Ovary (tissue), 9 donors: ENCODE data around the gene ARL6IP1. TPM values are rescaled to one million over a fixed set of nuclear protein-coding genes. Genes with fewer than 3 reads are reported as not detected.
A peak's percentile ranks its signal among the peaks of the same experiment; 100 is the strongest.
"Not testable (repeated sequence)": the region's sequence is repeated elsewhere in the genome, so short reads cannot be mapped to it uniquely, and the experiment has no call there.

Experiments
- DNase-seq, 5 donors: peaks; one replicate each; pipeline ENCODE4 v3.0.0-alpha.2; 2019 to 2020
- H3K27ac ChIP-seq, 2 donors: fragments of 200-600 bp; one replicate each; pipeline versions ENCODE4 v1.5.1 to v1.8.0; 2019 to 2022
- H3K27me3 ChIP-seq: fragments of 200-600 bp; one replicate; pipeline ENCODE4 v1.8.0; 2022
- H3K36me3 ChIP-seq: fragments of 200-600 bp; sonication (generic); one replicate; pipeline ENCODE4 v1.5.1; 2019
- H3K4me1 ChIP-seq: one replicate; pipeline ENCODE4 v1.8.1; 2013; ENCODE audit warnings: mild to moderate bottlenecking, moderate library complexity; ENCODE audit not compliant: insufficient read depth
- H3K4me3 ChIP-seq: fragments of 200-600 bp; sonication (generic); one replicate; pipeline ENCODE4 v1.5.1; 2017
- H3K9me3 ChIP-seq, 2 donors: fragments of 200-600 bp in 1 of 2; sonication (generic) in 1 of 2; one replicate each; pipeline versions ENCODE4 v1.5.1 to v1.8.1; 2013 to 2019; ENCODE audit warnings: mild to moderate bottlenecking in 1 of 2, moderate library complexity in 1 of 2
- CTCF ChIP-seq, 3 donors: fragments of 450-650 bp in 2 of 3; fragments of 200-600 bp in 1 of 3; IDR thresholded peaks; one replicate each; pipeline versions ENCODE4 v1.5.1 to v1.8.0; 2016 to 2022; ENCODE audit warnings: antibody characterized with exemption in 3 of 3, mild to moderate bottlenecking in 1 of 3
- WGBS, 3 donors: extraction: QIAGEN DNeasy Blood & Tissue Kit in 1 of 3; methylation state at CpG; one replicate each; pipeline versions ENCODE4 v1.1.5 to v1.1.7; 2013 to 2017; 5-methylcytosine and 5-hydroxymethylcytosine counted together
- intact Hi-C, 4 donors: fragments of 100-400 bp; cut with DNase I; formaldehyde crosslinking; loops; one replicate each; pipeline versions ENCODE4 v1.11.0 to v1.15.1; 2022 to 2023
- polyA plus RNA-seq, 2 donors: library from polyadenylated mRNA; stranded (reverse); fragments of 200-250 nt in 1 of 2; fragments of 350-450 nt in 1 of 2; fragmentation: Illumina TruSeq in 1 of 2; extraction: RNeasy Lipid Tissue Mini Kit (QIAGEN cat#74804) in 1 of 2; gene quantifications; one replicate each; pipeline ENCODE4 v1.2.3, GENCODE V29; 2013 to 2014
- total RNA-seq, 7 donors: library from RNA; depleted of rRNA in 2 of 7; stranded (reverse); fragments of >200 nt in 2 of 7; fragmentation: NEBNext Ultra II Directional in 3 of 7; extraction: Animal tissue kit (Norgen Biotek cat#: 25700) in 3 of 7; gene quantifications; one replicate each; pipeline versions ENCODE4 v1.1.0 to v1.2.4, GENCODE V29; 2016 to 2023
- donor health status: DM: no; HTN: no; CAD: no; lungs with moderate emphysema.
- donor health status: DM: no; HTN: no; CAD: no.
- donor health status: Bipolar disorder and iron deficiency.
- donor health status: DM: yes; HTN: yes; CAD: no.
- donor health status: DM: no; HTN: no; CAD: no.
- donor health status: DM: yes; HTN: yes; CAD: no.

The ARL6IP1 gene
- total and polyA plus RNA-seq, 9 donors = 82.7 to 200 (median 109) TPM

DNA sequence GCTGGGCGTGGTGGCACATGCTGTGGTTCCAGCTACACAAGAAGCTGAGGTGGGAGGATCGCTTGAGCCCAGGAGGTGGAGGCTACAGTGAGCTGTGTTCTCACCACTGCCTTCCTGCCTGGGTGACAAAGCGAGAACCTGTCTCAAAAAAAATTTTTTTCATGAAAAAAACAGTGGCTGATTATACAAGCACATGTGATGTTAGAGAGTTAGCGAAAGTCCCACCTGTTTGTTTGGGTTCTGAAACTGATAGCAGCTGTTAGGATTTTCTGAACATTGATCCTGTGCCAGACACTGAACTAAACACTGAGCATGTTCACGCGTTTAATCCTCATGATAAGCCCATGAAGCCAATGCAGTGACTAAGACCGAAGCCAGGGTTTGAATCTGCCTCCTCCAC, 34.1 kb downstream of the ARL6IP1 start:
- DNase-seq = not testable (repeated sequence)

DNA sequence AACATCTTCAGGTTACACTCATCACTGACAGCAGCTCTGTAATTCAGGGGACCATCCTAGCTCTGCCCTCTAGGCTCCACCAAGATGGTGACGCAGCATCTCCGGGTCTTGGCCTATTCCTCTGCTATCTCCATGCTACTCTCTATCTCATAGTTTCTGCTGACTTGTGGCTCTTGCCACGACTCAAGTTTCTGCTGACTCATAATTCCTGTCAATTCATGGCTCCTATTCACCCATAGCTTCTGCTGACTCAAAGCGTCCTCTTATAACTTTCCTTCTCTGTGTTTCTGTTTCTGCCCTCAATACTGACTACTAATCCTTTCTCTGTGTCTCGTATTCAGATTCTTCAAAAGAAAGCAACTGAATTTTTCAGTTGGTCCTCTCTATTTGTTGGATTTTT, 38.6 kb downstream of the ARL6IP1 start:
- H3K27me3 ChIP-seq, H3K36me3 ChIP-seq, H3K9me3 ChIP-seq, DNase-seq, H3K4me3 ChIP-seq, intact Hi-C loops, H3K4me1 ChIP-seq, H3K27ac ChIP-seq: not testable (repeated sequence)
- WGBS, 3 donors = 37 to 43% (median 40%) methylated on average over 3 of the region's 5 CpGs

More for the DNA sequence above, 34.1 kb downstream of the ARL6IP1 start:
- H3K4me1 ChIP-seq, H3K9me3 ChIP-seq, H3K36me3 ChIP-seq, H3K4me3 ChIP-seq, H3K27ac ChIP-seq, H3K27me3 ChIP-seq, intact Hi-C loops: not testable (repeated sequence)
- WGBS, 3 donors = 54 to 64% (median 63%) methylated on average over 6 to 7 of the region's 7 CpGs

DNA sequence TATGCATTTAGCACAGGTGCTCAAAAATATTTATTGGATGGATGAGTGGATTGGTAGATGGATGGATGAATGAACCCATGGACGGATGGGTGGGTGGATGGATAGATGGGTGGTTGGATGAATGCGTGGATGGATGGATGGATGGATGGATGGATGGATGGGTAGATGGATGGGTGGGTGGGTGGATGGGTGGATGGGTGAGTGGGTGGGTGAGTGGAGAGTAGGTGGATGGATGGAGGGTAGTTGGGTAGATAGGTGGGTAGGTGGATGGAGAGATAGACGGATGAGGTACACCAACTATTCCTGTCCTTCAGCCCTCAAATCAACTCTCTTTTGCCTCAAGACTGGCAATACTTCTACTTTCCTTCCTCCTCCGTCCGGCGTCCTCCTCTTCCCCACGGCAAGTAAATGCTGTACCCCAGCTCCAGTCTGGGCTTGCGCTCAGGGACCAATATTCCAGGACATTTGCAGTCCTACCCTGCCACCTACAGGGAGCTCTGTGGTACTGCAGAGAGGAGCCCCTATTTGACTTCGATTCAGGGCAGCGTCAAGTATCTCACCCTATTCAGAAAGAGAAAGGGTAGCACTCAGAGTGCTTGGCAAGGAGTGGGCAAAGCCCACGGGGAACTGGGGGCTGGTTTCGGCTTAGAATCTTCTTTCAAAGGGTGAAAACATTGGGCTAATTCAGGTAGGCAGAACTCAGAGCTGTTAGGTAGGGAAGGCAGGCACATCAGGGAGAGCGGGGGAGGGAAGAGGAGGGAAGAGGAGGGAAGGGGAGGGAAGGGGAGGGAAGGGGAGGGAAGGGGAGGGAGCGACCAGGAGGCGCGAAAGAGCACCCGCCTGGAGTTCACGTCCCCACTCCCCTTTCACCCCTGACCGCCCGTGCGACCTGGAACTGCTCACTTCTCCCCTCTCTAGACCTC, 41.5 kb downstream of the ARL6IP1 start:
- H3K27ac ChIP-seq, H3K27me3 ChIP-seq, H3K4me3 ChIP-seq, H3K4me1 ChIP-seq, H3K9me3 ChIP-seq, H3K36me3 ChIP-seq, intact Hi-C loops: not testable (repeated sequence)
- peak; percentile 24 to 41 (median 34) for TF ChIP-seq CTCF (IDR thresholded peaks at IDR 0.05)
- 13 to 19% (median 15%) methylated on average over 18 to 21 of the region's 21 CpGs for WGBS, 3 donors
- DNase-seq = peak in 3 of 5 donors; percentile 35 to 54 (median 36)

DNA sequence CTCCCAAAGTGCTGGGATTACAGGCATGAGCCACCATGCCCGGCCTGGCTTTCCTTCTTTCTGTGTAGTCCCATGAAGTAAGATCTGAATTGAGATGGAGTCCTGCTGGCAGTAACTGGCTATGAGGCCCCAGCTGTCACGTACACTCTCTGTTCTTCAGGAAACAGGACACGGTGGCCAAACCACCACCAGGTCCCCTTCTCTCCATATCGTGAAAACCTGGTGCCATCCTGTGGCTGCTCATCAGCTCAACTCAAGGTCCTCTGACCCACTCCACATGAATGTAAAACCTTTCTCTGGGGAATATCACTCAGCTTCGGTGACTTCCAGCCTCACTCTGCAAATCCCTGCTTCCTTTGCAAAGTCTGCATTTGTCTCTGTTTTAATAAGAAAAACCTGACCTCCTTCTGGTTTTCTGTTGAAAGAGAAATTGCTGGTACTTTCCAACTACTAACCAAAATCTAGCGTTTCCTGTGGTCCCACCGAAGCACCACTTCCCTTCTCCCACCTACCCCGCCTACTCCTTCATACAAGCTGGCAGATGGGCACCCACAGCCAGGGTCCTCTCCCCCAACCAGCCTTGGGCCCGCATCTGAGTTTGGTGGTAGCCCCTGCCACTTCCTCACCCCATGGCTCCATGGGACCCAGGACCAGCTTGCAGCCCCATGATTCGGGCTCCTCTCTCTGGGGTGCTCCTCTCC, 43.2 kb downstream of the ARL6IP1 start:
- 50 to 71% (median 56%) methylated on average over 3 to 5 of the region's 10 CpGs for WGBS, 3 donors

DNA sequence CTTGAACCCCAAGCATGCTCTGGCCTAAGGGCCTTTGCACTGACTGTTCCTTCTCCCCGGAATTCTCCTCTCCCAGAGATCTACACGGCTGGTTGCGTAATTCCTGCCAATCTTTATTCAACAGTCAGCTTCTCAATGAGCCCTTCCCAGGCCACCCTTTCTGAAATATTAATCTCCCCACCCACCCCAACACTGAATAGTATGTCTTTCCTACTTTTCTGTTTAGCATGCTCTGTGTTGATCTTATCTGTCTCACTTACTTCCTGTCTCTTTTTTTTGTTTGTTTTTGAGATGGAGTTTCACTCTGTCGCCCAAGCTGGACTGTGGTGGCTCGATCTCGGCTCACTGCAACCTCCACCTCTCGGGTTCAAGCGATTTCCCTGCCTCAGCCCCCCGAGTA, 44.7 kb downstream of the ARL6IP1 start:
- DNase-seq, H3K36me3 ChIP-seq, H3K4me1 ChIP-seq, H3K4me3 ChIP-seq, intact Hi-C loops, H3K27me3 ChIP-seq, H3K9me3 ChIP-seq, H3K27ac ChIP-seq: not testable (repeated sequence)
- 76 to 85% (median 76%) methylated on average over 9 of the region's 9 CpGs for WGBS, 3 donors

More for the DNA sequence above, 43.2 kb downstream of the ARL6IP1 start:
- H3K4me1 ChIP-seq, H3K27ac ChIP-seq, DNase-seq, H3K4me3 ChIP-seq, H3K27me3 ChIP-seq, H3K9me3 ChIP-seq, intact Hi-C loops, H3K36me3 ChIP-seq: not testable (repeated sequence)

- DNase-seq, intact Hi-C loops: not testable (repeated sequence)
- 39 to 64% (median 57%) methylated on average over 4 to 5 of the region's 8 CpGs for WGBS, 3 donors
Observed at GRCh38 chr16:18742870-18743269, 58.5 kb downstream of the ARL6IP1 start.

More at GRCh38 chr16:18742870-18743269, 58.5 kb downstream of the ARL6IP1 start:
- H3K36me3 ChIP-seq, H3K27me3 ChIP-seq, H3K4me3 ChIP-seq, H3K4me1 ChIP-seq, H3K27ac ChIP-seq, H3K9me3 ChIP-seq: not testable (repeated sequence)

Other genes starting within 250 kb of the ARL6IP1 start
- 10 to 100 TPM; 29.1 to 72.5 (median 56.4) TPM for gene NOMO2, start 239.5 kb downstream of the ARL6IP1 start, total RNA-seq
- 100 to 1,000 TPM in 1 of 2 donors, 10 to 100 TPM in 1; 45.3 to 175 TPM for gene NOMO2, start 239.5 kb downstream of the ARL6IP1 start, polyA plus RNA-seq
- gene RPS15A, start 11.2 kb downstream of the ARL6IP1 start, total RNA-seq = 1,000 to 10,000 TPM; 2,591 to 5,086 (median 2,853) TPM
- gene RPS15A, start 11.2 kb downstream of the ARL6IP1 start, polyA plus RNA-seq = over 10,000 TPM in 1 of 2 donors, 1,000 to 10,000 TPM in 1; 4,713 to 11,026 TPM
- gene SMG1, start 124.9 kb upstream of the ARL6IP1 start, total RNA-seq = 10 to 100 TPM; 44.3 to 94.5 (median 61.5) TPM
- 10 to 100 TPM; 12.5 to 23.5 TPM for gene SMG1, start 124.9 kb upstream of the ARL6IP1 start, polyA plus RNA-seq
- under 1 TPM in 6 of 7 donors, not detected in 1; 0.15 to 0.55 (median 0.31) TPM for gene TMC7, start 182.4 kb upstream of the ARL6IP1 start, total RNA-seq
- 1 to 10 TPM in 1 of 2 donors, under 1 TPM in 1; 0.38 to 1.1 TPM for gene TMC7, start 182.4 kb upstream of the ARL6IP1 start, polyA plus RNA-seq